MM.1S (cell line): Measurements from ENCODE around the gene FAM13B.

Source experiments
- DNase-seq: peaks from one replicate; pipeline ENCODE4 v3.0.0-alpha.2; 2015
- H2AFZ ChIP-seq: fragments of 300-600 bp; sonication (generic); 2 replicates; pipeline ENCODE4 v1.6.0; 2016; ENCODE audit warnings: antibody characterized with exemption, low read length
- H3F3A ChIP-seq: fragments of 300-600 bp; sonication (generic); 2 replicates; pipeline ENCODE4 v1.6.1; 2016; ENCODE audit warnings: mild to moderate bottlenecking, antibody characterized with exemption, low read length, moderate library complexity, mixed read lengths; ENCODE audit not compliant: insufficient read depth
- H3K27ac ChIP-seq: fragments of 300-600 bp; sonication (generic); 2 replicates; pipeline ENCODE4 v1.5.1; 2016; ENCODE audit warnings: mild to moderate bottlenecking, low read length
- H3K27me3 ChIP-seq: fragments of 300-600 bp; sonication (generic); replicated peaks from 2 replicates; pipeline ENCODE4 v1.6.0; 2016; ENCODE audit warnings: low read length; ENCODE audit not compliant: insufficient read depth
- H3K36me3 ChIP-seq: fragments of 300-600 bp; sonication (generic); replicated peaks from 2 replicates; pipeline ENCODE4 v1.6.1; 2016; ENCODE audit warnings: mild to moderate bottlenecking, low read length, mixed read lengths; ENCODE audit not compliant: insufficient read depth
- H3K4me1 ChIP-seq: fragments of 300-600 bp; sonication (generic); 2 replicates; pipeline ENCODE4 v1.6.1; 2016; ENCODE audit warnings: low read length, mixed read lengths
- H3K4me2 ChIP-seq: fragments of 300-600 bp; sonication (generic); 2 replicates; pipeline ENCODE4 v1.6.0; 2016; ENCODE audit warnings: low read depth, low read length
- H3K4me3 ChIP-seq: fragments of 300-600 bp; sonication (generic); 2 replicates; pipeline ENCODE4 v1.5.1; 2016; ENCODE audit warnings: low read length, mixed read lengths
- H3K79me2 ChIP-seq: fragments of 300-600 bp; sonication (generic); 2 replicates; pipeline ENCODE4 v1.6.1; 2016; ENCODE audit warnings: mixed run types, low read length, mixed read lengths
- H3K9ac ChIP-seq: fragments of 300-600 bp; sonication (generic); 2 replicates; pipeline ENCODE4 v1.6.1; 2016; ENCODE audit warnings: low read length, mixed read lengths
- H3K9me2 ChIP-seq: fragments of 300-600 bp; sonication (generic); replicated peaks from 2 replicates; pipeline ENCODE4 v1.6.1; 2016; ENCODE audit warnings: mild to moderate bottlenecking, low read length, mixed read lengths; ENCODE audit not compliant: insufficient read depth
- H3K9me3 ChIP-seq: fragments of 300-600 bp; sonication (generic); replicated peaks from 2 replicates; pipeline ENCODE4 v1.6.1; 2016; ENCODE audit warnings: mild to moderate bottlenecking, low read length, mixed read lengths; ENCODE audit not compliant: insufficient read depth
- H4K20me1 ChIP-seq: fragments of 300-600 bp; sonication (generic); 2 replicates; pipeline ENCODE4 v1.6.1; 2016; ENCODE audit warnings: mild to moderate bottlenecking, low read length, moderate library complexity, mixed read lengths; ENCODE audit not compliant: insufficient read depth
- CTCF ChIP-seq: fragments of 300-600 bp; sonication (generic); IDR thresholded peaks from 2 replicates; pipeline ENCODE4 v1.5.1; 2016; ENCODE audit warnings: antibody characterized with exemption, low read length, mixed read lengths
- EZH2 ChIP-seq: fragments of 300-600 bp; sonication (generic); optimal IDR thresholded peaks from 2 replicates; pipeline ENCODE3; 2017; ENCODE audit warnings: low read depth, mild to moderate bottlenecking, antibody characterized with exemption, low read length, mixed read lengths
- EZH2phosphoT487 ChIP-seq: fragments of 300-600 bp; sonication (generic); IDR thresholded peaks from 2 replicates; pipeline ENCODE4 v1.6.1; 2018; ENCODE audit warnings: antibody characterized with exemption, low read length

The FAM13B gene

GRCh38 chr5:138032572-138033385 is at the start of gene FAM13B:
Gene FAM13B (minus strand): TSS chr5:138033079. CDS start chr5:138019111, 13,968 bp downstream.
- Histone ChIP-seq H3F3A (peaks cover 20% of the 10 kb centered on the region), H3K9me3 (no peaks in the 10 kb centered on the region), H3K27ac (peak within 1 kb of the TSS; percentile 98), H3K4me2 (peak within 1 kb of the TSS; percentile 84), H3K36me3 (no peaks in the 10 kb centered on the region), H3K79me2 (peaks cover 44% of the 10 kb centered on the region), H4K20me1 (peaks cover 14% of the 10 kb centered on the region; the same call in 1 of the 2 replicates), H3K9ac (peak within 1 kb of the TSS; percentile 96), H2AFZ (peak within 1 kb of the TSS; percentile 98), H3K4me3 (peak within 1 kb of the TSS; percentile 94), H3K9me2 (no peaks in the 10 kb centered on the region), H3K4me1 (peaks cover 17% of the 10 kb centered on the region), H3K27me3 (no peaks in the 10 kb centered on the region)
- TF ChIP-seq EZH2, result no peak
- TF ChIP-seq CTCF, result no peak
- TF ChIP-seq EZH2phosphoT487, result no peak
- peak; percentile 68 for DNase-seq

GRCh38 chr5:138082033-138082432 is 49.2 kb upstream of the FAM13B start:
- Histone ChIP-seq H3K9ac (no peak overlapping the region), H3K9me3 (no peaks in the 10 kb centered on the region), H3K4me2 (peak overlapping the region; percentile 59), H3K36me3 (no peaks in the 10 kb centered on the region), H4K20me1 (no peaks in the 10 kb centered on the region), H2AFZ (no peak overlapping the region), H3F3A (peaks cover 5% of the 10 kb centered on the region; the same call in 1 of the 2 replicates), H3K79me2 (no peaks in the 10 kb centered on the region), H3K4me3 (peak overlapping the region; percentile 10; the same call in 1 of the 2 replicates), H3K27ac (no peak overlapping the region), H3K27me3 (no peaks in the 10 kb centered on the region), H3K9me2 (no peaks in the 10 kb centered on the region), H3K4me1 (peaks cover 11% of the 10 kb centered on the region; the same call in 1 of the 2 replicates)
- TF ChIP-seq EZH2phosphoT487 (no peak), CTCF (peak; percentile 39)
- DNase-seq, result peak; percentile 38

- Histone ChIP-seq H4K20me1 (no peaks in the 10 kb centered on the region), H3K9ac (no peak overlapping the region), H3K4me2 (no peak overlapping the region), H3K27me3 (no peaks in the 10 kb centered on the region), H3K36me3 (no peaks in the 10 kb centered on the region), H3F3A (peaks cover 5% of the 10 kb centered on the region; the same call in 1 of the 2 replicates), H3K4me1 (peaks cover 11% of the 10 kb centered on the region; the same call in 1 of the 2 replicates), H3K9me3 (no peaks in the 10 kb centered on the region), H3K27ac (no peak overlapping the region), H3K9me2 (no peaks in the 10 kb centered on the region), H3K79me2 (no peaks in the 10 kb centered on the region), H3K4me3 (no peak overlapping the region), H2AFZ (no peak overlapping the region)
- TF ChIP-seq EZH2phosphoT487 (no peak), CTCF (no peak), EZH2 (no peak)
- no peak for DNase-seq
Observed at GRCh38 chr5:138078006-138078643, 45.2 kb upstream of the FAM13B start.
